Activated CD4-positive, alpha-beta T cell treated with anti-CD3 and anti-CD28 coated beads, Interleukin-2, Interleukin-4, amounts not matched to agents 100 ng/mL and 50 ng/mL, durations not matched to agents 16 hours and 8 hours (primary cell): ENCODE results near the gene OR1F1.
"Not testable (repeated sequence)": the region's sequence is repeated elsewhere in the genome, so short reads cannot be mapped to it uniquely, and the experiment has no call there.

Source experiments
- DNase-seq: peaks from one replicate; pipeline ENCODE4 v3.0.0-alpha.2; 2020; ENCODE audit warnings: low spot score

The OR1F1 gene

GRCh38 chr16:3150346-3151218 is 37.4 kb upstream of the OR1F1 start:
- peak; percentile 99 for DNase-seq

GRCh38 chr16:3152027-3152276 is 36.1 kb upstream of the OR1F1 start:
- DNase-seq, result peak; percentile 33

- DNase-seq, result peak; percentile 96
Observed at GRCh38 chr16:3152277-3152990, 35.6 kb upstream of the OR1F1 start.

GRCh38 chr16:3152991-3153368 is 35.0 kb upstream of the OR1F1 start:
- no peak for DNase-seq

GRCh38 chr16:3155181-3155580 is 32.8 kb upstream of the OR1F1 start:
- no peak for DNase-seq

GRCh38 chr16:3155972-3156371 is 32.0 kb upstream of the OR1F1 start:
- no peak for DNase-seq

GRCh38 chr16:3157229-3158025 is 30.6 kb upstream of the OR1F1 start:
- peak; percentile 88 for DNase-seq

- no peak for DNase-seq
Observed at GRCh38 chr16:3158026-3158509, 29.9 kb upstream of the OR1F1 start.

- peak; percentile 91 for DNase-seq
Observed at GRCh38 chr16:3158510-3159314, 29.3 kb upstream of the OR1F1 start.

- no peak for DNase-seq
Observed at GRCh38 chr16:3161235-3162018, 26.6 kb upstream of the OR1F1 start.

GRCh38 chr16:3164121-3164991 is 23.6 kb upstream of the OR1F1 start:
- DNase-seq, result no peak

- DNase-seq, result no peak
Observed at GRCh38 chr16:3165111-3165822, 22.7 kb upstream of the OR1F1 start.

GRCh38 chr16:3166505-3166886 is 21.5 kb upstream of the OR1F1 start:
- DNase-seq, result no peak

- not testable (repeated sequence) for DNase-seq
Observed at GRCh38 chr16:3168729-3169128, 19.3 kb upstream of the OR1F1 start.

- peak; percentile 44 for DNase-seq
Observed at GRCh38 chr16:3170440-3171180, 17.4 kb upstream of the OR1F1 start.

GRCh38 chr16:3171181-3171854 is 16.7 kb upstream of the OR1F1 start:
- peak; percentile 50 for DNase-seq

GRCh38 chr16:3171855-3172593 is 16.0 kb upstream of the OR1F1 start:
- DNase-seq, result peak; percentile 90
